GM12878 (cell line): ENCODE data around the gene GLMN. TPM values are rescaled to one million over a fixed set of nuclear protein-coding genes. Genes with fewer than 3 reads are reported as not detected.

ENCODE experiments used
- BRCA1 ChIP-seq: IDR thresholded peaks from 2 replicates; pipeline ENCODE4 v1.6.1; 2011; ENCODE audit warnings: low read depth, low read length, improper control_type of control experiment
- CREB1 ChIP-seq: IDR thresholded peaks from 2 replicates; pipeline ENCODE4 v1.6.1; 2012; ENCODE audit warnings: low read depth, mild to moderate bottlenecking, inconsistent platforms
- FOS ChIP-seq: IDR thresholded peaks from 3 replicates; pipeline ENCODE4 v1.6.1; 2011; ENCODE audit warnings: borderline replicate concordance; ENCODE audit not compliant: insufficient read length; ENCODE audit errors: extremely low read depth
- JUND ChIP-seq: IDR thresholded peaks from 2 replicates; pipeline ENCODE4 v1.6.1; 2012; ENCODE audit warnings: low read depth, mild to moderate bottlenecking, low read length, improper control_type of control experiment, moderate library complexity
- LARP7 ChIP-seq: fragments of 450-650 bp; IDR thresholded peaks from 2 replicates; pipeline ENCODE4 v1.6.1; 2017; ENCODE audit warnings: mild to moderate bottlenecking
- MAX ChIP-seq: IDR thresholded peaks from 2 replicates; pipeline ENCODE4 v1.6.1; 2012; ENCODE audit warnings: low read depth, low read length, improper control_type of control experiment
- NKRF ChIP-seq: fragments of 450-650 bp; conservative IDR thresholded peaks from 2 replicates; pipeline ENCODE4 v1.6.1; 2017; ENCODE audit warnings: mild to moderate bottlenecking, moderate library complexity
- PAX8 ChIP-seq: fragments of 450-650 bp; IDR thresholded peaks from 2 replicates; pipeline ENCODE4 v1.6.1; 2017; ENCODE audit warnings: mild to moderate bottlenecking, moderate library complexity
- RB1 ChIP-seq: fragments of 450-650 bp; formaldehyde crosslinking; IDR thresholded peaks from 2 replicates; pipeline ENCODE4 v1.6.1; 2017; ENCODE audit warnings: mild to moderate bottlenecking, borderline replicate concordance
- SMAD1 ChIP-seq: fragments of 450-650 bp; IDR thresholded peaks from 2 replicates; pipeline ENCODE4 v1.6.1; 2018; ENCODE audit warnings: mild to moderate bottlenecking, low read depth; ENCODE audit not compliant: partially characterized antibody
- STAT1 ChIP-seq: fragments of 450-650 bp; conservative IDR thresholded peaks from 2 replicates; pipeline ENCODE4 v1.6.1; 2014; ENCODE audit warnings: antibody characterized with exemption, mild to moderate bottlenecking
- STAT3 ChIP-seq: IDR thresholded peaks from 2 replicates; pipeline ENCODE4 v1.6.1; 2011; ENCODE audit warnings: low read depth, low read length, improper control_type of control experiment
- ZNF217 ChIP-seq: fragments of 450-650 bp; IDR thresholded peaks from 2 replicates; pipeline ENCODE4 v1.6.1; 2017; ENCODE audit warnings: antibody characterized with exemption, mild to moderate bottlenecking
- polyA plus RNA-seq, 11 experiments: library from polyadenylated mRNA; depleted of rRNA in 4 of 11; unstranded in 6 of 11; stranded (reverse) in 5 of 11; fragments of >200 nt; fragmentation: Nextera tagmentation in 4 of 11; fragmentation: Illumina TruSeq in 1 of 11; extraction: Ambion mirVana in 4 of 11; extraction: Trizol in 1 of 11; gene quantifications; 1 replicate in 1 of 11; 2 replicates in 10 of 11; pipeline versions ENCODE4 v1.2.1 to v1.2.3, GENCODE V29; 2011 to 2016; ENCODE audit warnings: inconsistent platforms in 2 of 11, missing spikeins in 2 of 11, low read depth in 1 of 11
- total RNA-seq, 4 experiments: library from RNA; depleted of rRNA in 3 of 4; stranded (reverse); fragments of >200 nt in 3 of 4; fragmentation: Illumina TruSeq in 1 of 4; extraction: Trizol in 1 of 4; gene quantifications; 2 replicates each; pipeline versions ENCODE4 v1.2.1 to v1.2.3, GENCODE V29; 2013 to 2021

GLMN gene
- total and polyA plus RNA-seq, 10 of the 15 experiments (the other 5 are each of a cell fraction or from before 2014, with no cell fraction given) = 11.5 to 33.7 (median 16.7) TPM

GRCh38 chr1:92314024-92314423, 15.2 kb upstream of the GLMN start (continued):
- TF ChIP-seq MAX (no peak), NKRF (no peak), CREB1 (no peak), SMAD1 (no peak), BRCA1 (no peak), LARP7 (no peak), ZNF217 (no peak), PAX8 (no peak), STAT1 (no peak), JUND (no peak), STAT3 (no peak), RB1 (no peak), FOS (no peak)
